HG02852 (cell line): ENCODE measurements around the gene PTPRR.

ENCODE experiments used
- ATAC-seq: cut with Tn5 transposase; IDR thresholded peaks from one replicate; pipeline ENCODE4 v1.9.1; 2021; ENCODE audit warnings: mild to moderate bottlenecking, moderate library complexity; ENCODE audit not compliant: unreplicated experiment

PTPRR gene

GRCh38 chr12:70648831-70649230, 271.7 kb downstream of the PTPRR start:
- no peak for ATAC-seq

DNA sequence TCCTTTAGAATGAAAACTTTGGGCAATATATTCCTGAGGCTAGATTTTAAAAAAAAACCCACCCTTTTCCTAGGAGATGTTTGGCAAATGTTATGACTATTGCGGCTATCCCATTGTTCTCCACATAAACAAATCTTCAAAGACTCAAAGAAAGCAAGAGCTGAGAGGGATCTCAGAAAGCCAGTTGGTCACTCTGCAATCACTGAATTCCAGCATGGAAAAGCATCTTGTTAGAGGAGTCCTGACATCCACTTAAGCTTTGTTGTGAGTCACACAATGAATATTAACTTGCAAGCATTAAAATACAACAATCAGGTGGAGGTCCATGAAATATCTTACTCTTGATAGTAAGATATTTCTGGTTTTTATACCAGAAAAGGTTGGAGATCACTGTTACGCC, 272.3 kb downstream of the PTPRR start:
- no peak for ATAC-seq

- ATAC-seq, result no peak
Observed at GRCh38 chr12:70646850-70647249, 273.7 kb downstream of the PTPRR start.

DNA sequence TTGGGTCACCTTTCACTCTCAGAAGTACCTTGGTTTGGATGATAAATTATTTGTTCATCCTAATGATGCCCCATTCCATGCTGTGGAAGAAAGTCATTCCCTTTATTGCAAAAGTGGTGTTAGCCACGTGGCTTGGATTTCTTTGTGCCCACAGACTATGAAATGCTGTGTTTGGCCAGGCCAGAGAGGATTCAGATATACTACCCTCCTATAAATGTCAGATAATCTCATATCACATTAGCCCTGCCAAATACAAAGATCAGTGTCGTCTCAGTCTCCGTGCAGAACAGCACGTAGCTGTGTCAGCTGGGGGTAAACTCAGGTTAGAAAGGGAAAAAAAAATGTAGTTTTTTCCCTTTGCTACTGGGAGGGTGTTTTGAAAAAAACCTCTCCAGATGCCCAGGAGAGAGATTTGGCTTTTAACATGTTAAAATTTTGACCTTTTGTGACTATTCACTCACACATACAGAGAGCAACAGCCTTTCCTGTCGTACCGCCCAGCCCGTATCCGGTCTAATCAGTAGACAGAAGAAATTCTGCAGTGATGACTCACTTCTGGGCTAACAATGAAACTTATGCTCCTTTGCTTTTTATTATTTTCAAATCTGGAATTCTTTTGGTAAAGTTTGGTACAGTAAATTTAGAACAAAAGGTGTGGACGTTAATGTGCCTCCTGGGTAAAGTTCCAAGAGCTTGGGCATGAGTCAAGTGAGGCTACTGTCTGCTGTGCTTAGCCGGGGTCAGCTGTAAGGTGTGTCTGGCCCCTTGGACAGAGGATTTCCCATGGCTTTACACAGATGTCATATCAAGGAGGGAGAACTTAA, 274.8 kb downstream of the PTPRR start:
- peak; percentile 52 for ATAC-seq

- ATAC-seq, result no peak
Observed at GRCh38 chr12:70644861-70645260, 275.7 kb downstream of the PTPRR start.

DNA sequence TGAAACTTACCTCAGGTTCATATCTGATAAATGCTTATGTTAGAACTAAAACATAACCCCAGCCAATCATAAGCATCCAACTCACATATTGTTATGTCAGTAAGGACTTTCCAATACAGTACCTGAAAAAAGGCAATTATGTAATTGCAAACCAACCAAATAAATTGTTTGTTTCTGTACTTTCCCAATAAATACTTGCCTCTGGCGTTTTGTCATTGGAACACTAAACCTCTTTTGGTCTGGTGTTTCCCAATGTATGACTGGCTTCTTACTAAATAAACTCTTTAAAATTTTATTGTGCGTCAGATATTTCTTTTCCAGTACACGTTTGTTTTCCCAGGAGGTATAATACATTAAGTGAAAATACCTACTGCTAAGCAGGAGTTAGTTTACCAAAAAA, 276.6 kb downstream of the PTPRR start:
- no peak for ATAC-seq

DNA sequence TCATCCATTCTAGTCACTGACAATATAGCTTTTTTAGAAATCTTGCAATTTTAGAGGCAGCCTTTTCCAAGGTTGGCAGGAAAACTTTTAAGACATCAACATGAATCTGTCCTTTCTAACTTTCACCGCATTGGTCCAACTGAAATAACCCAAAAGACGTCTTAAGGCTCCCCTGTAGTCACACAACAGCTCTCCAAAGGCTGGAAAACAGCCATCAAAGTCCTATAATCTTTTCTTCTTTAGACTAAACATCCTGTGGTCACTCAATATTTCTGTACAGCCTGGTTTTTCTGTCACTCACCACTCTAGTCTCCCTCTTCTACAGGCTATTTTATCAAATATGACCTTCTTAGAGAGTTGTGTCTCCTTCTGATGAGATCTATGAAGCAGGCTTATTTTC, 278.8 kb downstream of the PTPRR start:
- no peak for ATAC-seq

DNA sequence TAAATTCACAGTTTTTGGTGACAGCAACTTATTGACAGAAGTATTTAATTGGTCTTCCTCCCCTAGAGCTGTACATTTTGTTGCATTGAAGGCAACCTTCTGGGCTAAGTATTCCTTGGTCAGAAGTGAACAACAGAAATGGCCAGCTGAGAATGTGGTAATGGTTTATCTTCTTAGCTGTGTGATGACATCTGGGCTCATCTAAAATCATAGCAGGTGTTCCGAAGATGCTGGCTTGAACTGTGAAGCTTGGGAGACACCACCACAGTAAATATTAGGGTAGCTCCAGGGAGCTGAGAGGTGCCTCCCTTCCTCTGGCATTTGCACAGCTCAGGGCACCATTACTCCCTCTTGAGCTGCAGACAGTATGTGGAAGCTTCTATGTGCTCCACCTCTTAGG, 279.6 kb downstream of the PTPRR start:
- no peak for ATAC-seq

DNA sequence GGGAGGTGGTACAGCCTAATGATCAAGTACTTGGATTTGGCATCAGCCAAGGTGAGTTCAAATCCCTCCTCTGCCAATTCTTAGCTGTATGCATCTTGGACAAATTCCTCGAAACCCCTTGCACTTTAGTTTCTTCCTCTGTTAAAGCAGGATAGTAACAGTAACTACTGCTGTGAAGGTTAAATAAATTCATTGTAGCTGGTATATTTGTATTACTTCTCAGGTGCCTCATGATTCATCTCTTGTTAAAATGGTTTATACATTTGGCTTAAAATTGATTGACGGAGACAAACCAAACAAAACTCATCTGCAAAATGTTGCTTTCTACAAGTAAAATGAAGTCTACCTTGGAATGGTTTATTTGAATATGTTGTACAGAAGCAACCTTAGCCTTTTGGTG, 281.0 kb downstream of the PTPRR start:
- ATAC-seq, result no peak

DNA sequence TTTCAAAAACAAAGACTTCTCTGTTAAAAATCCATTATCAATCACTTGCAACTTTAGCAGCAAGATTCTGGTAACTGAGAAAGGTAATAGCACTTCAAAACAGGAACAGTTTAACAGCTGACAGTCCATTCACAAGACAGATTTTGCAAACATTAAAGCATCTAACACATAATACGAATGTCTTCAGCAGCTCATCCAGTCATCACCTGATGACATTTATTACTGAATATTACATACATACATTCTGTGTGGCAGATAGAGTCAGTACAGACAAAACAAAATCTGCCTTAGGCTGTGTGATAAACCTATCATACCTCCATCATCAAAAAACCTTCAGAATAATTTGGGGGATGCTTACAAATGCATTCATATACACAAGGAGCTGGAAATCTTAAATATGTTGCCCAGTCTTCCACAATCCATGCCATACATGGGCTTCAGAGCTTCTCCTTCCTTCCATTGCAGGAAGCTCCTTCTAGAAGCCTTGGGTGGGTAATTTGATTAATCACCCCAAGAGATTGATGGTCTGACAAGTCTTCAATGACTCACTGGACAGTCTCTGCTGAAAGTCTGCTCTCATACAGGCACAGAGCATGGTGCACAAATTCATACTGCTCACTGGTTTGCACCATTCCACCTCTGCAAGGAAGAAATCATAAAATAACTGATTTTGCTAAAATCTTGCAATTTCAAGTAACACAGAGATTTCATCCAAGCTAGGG, 281.7 kb downstream of the PTPRR start:
- no peak for ATAC-seq

- ATAC-seq, result no peak
Observed at GRCh38 chr12:70637303-70638085, 283.0 kb downstream of the PTPRR start, which contains the start of gene PTPRB. TSS of gene PTPRB (minus strand) at chr12:70637429. CDS start at chr12:70637395, 34 bp downstream.

GRCh38 chr12:70635755-70636154, 284.8 kb downstream of the PTPRR start:
- ATAC-seq, result no peak

- ATAC-seq, result no peak
Observed at GRCh38 chr12:70628701-70629480, 291.6 kb downstream of the PTPRR start.

GRCh38 chr12:70627677-70628076, 292.9 kb downstream of the PTPRR start:
- ATAC-seq, result no peak

DNA sequence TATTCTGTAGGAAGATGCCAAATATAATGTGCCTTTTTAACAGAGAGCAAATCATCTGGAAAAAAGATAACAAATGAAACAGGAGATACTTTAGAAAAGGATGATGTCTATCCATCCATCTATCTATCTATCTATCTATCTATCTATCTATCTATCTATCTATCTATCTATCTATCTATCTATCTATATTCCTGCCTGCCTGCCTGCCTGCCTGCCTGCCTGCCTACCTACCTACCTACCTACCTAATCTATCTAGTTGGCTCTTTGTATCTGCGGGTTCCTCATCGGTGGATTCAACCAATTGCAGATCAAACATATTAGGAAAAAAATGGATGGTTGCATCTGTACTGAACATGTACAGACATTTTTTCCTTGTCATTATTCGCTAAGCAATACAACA, 294.4 kb downstream of the PTPRR start:
- no peak for ATAC-seq

- ATAC-seq, result no peak
Observed at GRCh38 chr12:70619471-70620152, 300.9 kb downstream of the PTPRR start.

DNA sequence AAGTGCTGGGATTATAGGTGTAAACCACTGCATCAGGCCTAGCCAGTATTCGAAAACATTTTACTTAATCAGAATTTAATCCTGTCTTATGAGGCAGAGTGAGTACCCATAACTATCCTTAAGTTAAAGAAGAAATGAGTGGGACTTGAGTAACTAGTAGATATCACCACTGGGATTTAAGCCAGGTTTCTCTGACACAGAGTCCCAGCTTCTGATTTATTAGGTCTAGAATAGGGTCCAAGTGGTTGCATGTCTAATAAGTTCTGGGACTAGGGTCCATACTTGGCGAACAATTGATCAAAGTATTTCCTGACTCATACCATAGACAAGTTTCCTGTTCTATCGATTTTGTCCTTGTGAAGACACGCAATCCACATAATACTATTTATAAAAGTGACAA, 302.2 kb downstream of the PTPRR start:
- no peak for ATAC-seq

DNA sequence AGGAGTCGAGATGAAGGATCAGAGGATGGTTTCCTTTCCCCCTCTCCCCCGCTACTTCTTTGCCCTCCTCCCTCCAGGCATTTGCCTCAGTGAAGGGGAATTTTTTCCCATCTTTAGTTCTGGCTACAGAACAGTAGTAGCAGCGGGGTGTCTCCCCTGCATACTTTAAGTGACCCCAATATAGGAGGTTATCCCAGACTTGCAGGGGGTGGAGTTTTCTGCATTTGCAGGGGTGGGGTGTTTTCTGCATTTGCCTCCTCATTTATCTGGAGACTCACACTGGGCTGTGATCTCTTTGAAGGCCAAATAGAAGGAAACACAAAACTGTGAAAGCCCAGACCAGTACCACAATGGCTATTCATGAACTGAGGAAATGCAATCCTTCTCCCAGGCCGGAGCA, 303.1 kb downstream of the PTPRR start:
- ATAC-seq, result no peak

GRCh38 chr12:70615174-70615866, 305.2 kb downstream of the PTPRR start:
- no peak for ATAC-seq
